ENCODE measurements around the gene ATR. TPM values are rescaled to one million over a fixed set of nuclear protein-coding genes. Genes with fewer than 3 reads are reported as not detected.

The ATR gene
- total RNA-seq, 1 donor from 2014 or later: 22.4 TPM

GRCh38 chr3:142622405-142622804 lies 43.9 kb upstream of the ATR start:
- DNase-seq (ENCODE audit: low read depth) (no peak), FAIRE-seq (no peak)
- no peak for TF ChIP-seq CTCF (IDR thresholded peaks at IDR 0.05; ENCODE audit: insufficient read depth, low read length, severe bottlenecking)
- no peaks in the 10 kb centered on the region for H3K27me3 ChIP-seq (ENCODE audit: control insufficient read depth, insufficient read depth, low read length)
- no peaks in the 10 kb centered on the region for H3K36me3 ChIP-seq (ENCODE audit: control insufficient read depth, insufficient read depth, low read length)
- H3K4me3 ChIP-seq (ENCODE audit: low read depth, low read length): no peak overlapping the region

GRCh38 chr3:142618917-142619461 lies 40.5 kb upstream of the ATR start:
- peak; percentile 85 for DNase-seq (ENCODE audit: low read depth)
- no peaks in the 10 kb centered on the region for H3K27me3 ChIP-seq (ENCODE audit: control insufficient read depth, insufficient read depth, low read length)
- FAIRE-seq: peak; percentile 60
- no peak overlapping the region for H3K4me3 ChIP-seq (ENCODE audit: low read depth, low read length)
- TF ChIP-seq CTCF (IDR thresholded peaks at IDR 0.05; ENCODE audit: insufficient read depth, low read length, severe bottlenecking): no peak
- no peaks in the 10 kb centered on the region for H3K36me3 ChIP-seq (ENCODE audit: control insufficient read depth, insufficient read depth, low read length)

GRCh38 chr3:142615171-142615570 lies 36.6 kb upstream of the ATR start:
- FAIRE-seq (peak; percentile 83), DNase-seq (ENCODE audit: low read depth) (no peak)
- no peak for TF ChIP-seq CTCF (IDR thresholded peaks at IDR 0.05; ENCODE audit: insufficient read depth, low read length, severe bottlenecking)
- Histone ChIP-seq H3K4me3 (ENCODE audit: low read depth, low read length) (no peak overlapping the region), H3K27me3 (ENCODE audit: control insufficient read depth, insufficient read depth, low read length) (no peaks in the 10 kb centered on the region), H3K36me3 (ENCODE audit: control insufficient read depth, insufficient read depth, low read length) (no peaks in the 10 kb centered on the region)

- TF ChIP-seq CTCF (IDR thresholded peaks at IDR 0.05; ENCODE audit: insufficient read depth, low read length, severe bottlenecking): no peak
- Histone ChIP-seq H3K36me3 (ENCODE audit: control insufficient read depth, insufficient read depth, low read length) (no peaks in the 10 kb centered on the region), H3K27me3 (ENCODE audit: control insufficient read depth, insufficient read depth, low read length) (no peaks in the 10 kb centered on the region), H3K4me3 (ENCODE audit: low read depth, low read length) (no peak overlapping the region)
- DNase-seq (ENCODE audit: low read depth) (no peak), FAIRE-seq (no peak)
These were observed 35.6 kb upstream of the ATR start for GRCh38 chr3:142614059-142614626.

GRCh38 chr3:142613491-142613890 lies 35.0 kb upstream of the ATR start:
- DNase-seq (ENCODE audit: low read depth) (peak; percentile 47), FAIRE-seq (no peak)
- Histone ChIP-seq H3K36me3 (ENCODE audit: control insufficient read depth, insufficient read depth, low read length) (no peaks in the 10 kb centered on the region), H3K4me3 (ENCODE audit: low read depth, low read length) (no peak overlapping the region), H3K27me3 (ENCODE audit: control insufficient read depth, insufficient read depth, low read length) (no peaks in the 10 kb centered on the region)
- no peak for TF ChIP-seq CTCF (IDR thresholded peaks at IDR 0.05; ENCODE audit: insufficient read depth, low read length, severe bottlenecking)

GRCh38 chr3:142611206-142611605 lies 32.7 kb upstream of the ATR start:
- TF ChIP-seq CTCF (IDR thresholded peaks at IDR 0.05; ENCODE audit: insufficient read depth, low read length, severe bottlenecking): no peak
- Histone ChIP-seq H3K27me3 (ENCODE audit: control insufficient read depth, insufficient read depth, low read length) (no peaks in the 10 kb centered on the region), H3K36me3 (ENCODE audit: control insufficient read depth, insufficient read depth, low read length) (no peaks in the 10 kb centered on the region), H3K4me3 (ENCODE audit: low read depth, low read length) (no peak overlapping the region)
- FAIRE-seq (no peak), DNase-seq (ENCODE audit: low read depth) (no peak)

Data from bronchial epithelial cell (primary cell).